Neural crest cell (in vitro differentiated cells): ENCODE data around the gene GALNT3. TPM values are rescaled to one million over a fixed set of nuclear protein-coding genes. Genes with fewer than 3 reads are reported as not detected.

ENCODE experiments used
- DNase-seq: peaks from one replicate; pipeline ENCODE4 v3.0.0; 2021; ENCODE audit warnings: low read depth, mixed read lengths, low spot score
- H3K27ac Mint-ChIP-seq: one replicate; pipeline ENCODE4 v1.8.0; 2021; ENCODE audit warnings: mild to moderate bottlenecking, mixed read lengths; ENCODE audit not compliant: unreplicated experiment
- H3K27me3 Mint-ChIP-seq: 2 replicates; pipeline ENCODE4 v1.8.0; 2021; ENCODE audit warnings: low read depth, mild to moderate bottlenecking, mixed read lengths
- H3K36me3 Mint-ChIP-seq: 2 replicates; pipeline ENCODE4 v1.8.0; 2021; ENCODE audit warnings: low read depth, mild to moderate bottlenecking, mixed read lengths
- H3K4me1 Mint-ChIP-seq: 2 replicates; pipeline ENCODE4 v1.8.0; 2021; ENCODE audit warnings: mixed read lengths
- H3K4me3 Mint-ChIP-seq: one replicate; pipeline ENCODE4 v1.8.0; 2021; ENCODE audit warnings: mild to moderate bottlenecking, mixed read lengths
- H3K9me3 Mint-ChIP-seq: 2 replicates; pipeline ENCODE4 v1.8.0; 2021; ENCODE audit warnings: mixed read lengths
- total RNA-seq: library from RNA; stranded (reverse); gene quantifications from 2 replicates; pipeline ENCODE4 v1.2.1, GENCODE V29; 2021
- TF ChIP-seq, protein P1 (sequence below): fragments of 200-600 bp; sonication (generic); conservative IDR thresholded peaks from 2 replicates; pipeline ENCODE4 v1.5.0; 2021; ENCODE audit warnings: antibody characterized with exemption, mild to moderate bottlenecking

The GALNT3 gene
- total RNA-seq, 1 donor from 2014 or later: 3.1 TPM

DNA sequence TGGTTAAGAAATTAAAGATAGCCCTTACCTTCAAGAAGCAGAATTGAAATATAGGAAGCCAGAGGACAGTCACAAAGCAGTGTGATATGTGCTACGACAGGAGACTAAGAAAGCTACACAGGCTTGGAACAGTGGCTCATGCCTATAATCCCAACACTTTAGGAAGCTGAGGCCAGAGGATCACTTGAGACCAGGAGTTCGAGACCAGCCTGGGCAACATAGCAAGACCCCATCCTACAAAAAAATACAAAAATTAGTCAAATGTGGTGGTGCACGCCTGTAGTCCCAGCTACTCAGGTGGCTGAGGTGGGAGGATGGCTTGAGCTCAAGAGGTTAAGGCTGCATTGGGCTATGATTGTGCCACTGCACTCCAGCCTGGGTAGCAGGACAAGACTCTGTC is 21.9 kb downstream of the GALNT3 start:
- Mint-ChIP-seq H3K4me3 (no peak overlapping the region), H3K9me3 (peaks cover 7% of the 10 kb centered on the region), H3K4me1 (no peaks in the 10 kb centered on the region), H3K27me3 (no peaks in the 10 kb centered on the region), H3K27ac (no peak overlapping the region), H3K36me3 (peaks cover 3% of the 10 kb centered on the region)
- TF ChIP-seq, protein P1, sequence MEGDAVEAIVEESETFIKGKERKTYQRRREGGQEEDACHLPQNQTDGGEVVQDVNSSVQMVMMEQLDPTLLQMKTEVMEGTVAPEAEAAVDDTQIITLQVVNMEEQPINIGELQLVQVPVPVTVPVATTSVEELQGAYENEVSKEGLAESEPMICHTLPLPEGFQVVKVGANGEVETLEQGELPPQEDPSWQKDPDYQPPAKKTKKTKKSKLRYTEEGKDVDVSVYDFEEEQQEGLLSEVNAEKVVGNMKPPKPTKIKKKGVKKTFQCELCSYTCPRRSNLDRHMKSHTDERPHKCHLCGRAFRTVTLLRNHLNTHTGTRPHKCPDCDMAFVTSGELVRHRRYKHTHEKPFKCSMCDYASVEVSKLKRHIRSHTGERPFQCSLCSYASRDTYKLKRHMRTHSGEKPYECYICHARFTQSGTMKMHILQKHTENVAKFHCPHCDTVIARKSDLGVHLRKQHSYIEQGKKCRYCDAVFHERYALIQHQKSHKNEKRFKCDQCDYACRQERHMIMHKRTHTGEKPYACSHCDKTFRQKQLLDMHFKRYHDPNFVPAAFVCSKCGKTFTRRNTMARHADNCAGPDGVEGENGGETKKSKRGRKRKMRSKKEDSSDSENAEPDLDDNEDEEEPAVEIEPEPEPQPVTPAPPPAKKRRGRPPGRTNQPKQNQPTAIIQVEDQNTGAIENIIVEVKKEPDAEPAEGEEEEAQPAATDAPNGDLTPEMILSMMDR: no peak
- DNase-seq: no peak

DNA sequence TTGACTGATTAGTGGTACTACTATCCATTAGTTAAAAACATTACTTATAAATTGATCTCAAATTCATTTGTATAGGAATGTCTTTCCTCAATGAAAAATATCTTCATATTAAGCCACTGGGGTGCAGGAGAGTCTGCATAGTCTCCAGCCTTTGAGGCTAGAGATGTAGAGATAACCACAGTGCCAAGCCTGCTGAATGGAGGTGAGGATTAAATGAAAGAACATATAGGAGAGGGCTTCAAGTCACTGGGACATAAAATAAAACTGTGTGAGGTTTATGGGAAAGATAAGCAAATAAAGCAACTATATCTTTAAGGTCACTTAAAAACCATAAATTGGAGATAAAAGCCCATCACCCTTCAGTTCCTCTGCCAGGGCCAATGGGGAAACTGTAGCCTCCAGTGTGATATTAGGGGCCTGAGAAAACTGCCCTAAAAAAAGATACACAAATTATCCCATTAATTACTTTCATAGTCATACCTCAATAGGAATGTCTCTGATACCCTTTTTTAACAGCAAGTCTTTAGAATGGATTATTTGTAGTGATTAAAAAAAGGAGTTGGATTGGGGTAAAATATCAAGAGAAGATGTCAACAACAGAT is 27.6 kb downstream of the GALNT3 start:
- Mint-ChIP-seq H3K27me3 (no peaks in the 10 kb centered on the region), H3K4me3 (no peak overlapping the region), H3K4me1 (no peaks in the 10 kb centered on the region), H3K9me3 (no peaks in the 10 kb centered on the region), H3K36me3 (no peaks in the 10 kb centered on the region), H3K27ac (no peak overlapping the region)
- DNase-seq: no peak
- TF ChIP-seq, protein P1: no peak

DNA sequence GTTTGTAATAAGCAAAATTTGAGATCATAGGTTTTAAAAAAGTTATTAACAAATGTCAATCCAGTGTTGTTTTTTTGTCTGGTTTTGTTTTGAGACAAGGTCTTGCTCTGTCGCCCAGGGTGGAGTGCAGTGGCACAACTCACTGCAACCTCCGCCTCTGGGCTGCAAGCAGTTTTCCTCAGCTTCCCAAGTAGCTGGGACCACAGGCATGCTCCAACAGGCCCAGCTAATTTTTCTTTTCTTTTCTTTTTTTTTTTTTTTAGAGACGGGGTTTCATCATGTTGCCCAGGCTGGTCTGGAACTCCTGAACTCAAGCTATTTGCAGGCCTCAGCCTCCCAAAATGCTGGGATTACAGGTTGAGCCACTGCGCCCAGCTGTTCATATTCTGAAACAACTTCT is 31.3 kb downstream of the GALNT3 start:
- no peak overlapping the region for H3K27ac Mint-ChIP-seq
- no peaks in the 10 kb centered on the region for H3K27me3 Mint-ChIP-seq
- no peak overlapping the region for H3K4me3 Mint-ChIP-seq
- TF ChIP-seq, protein P1: no peak
- H3K9me3 Mint-ChIP-seq: no peaks in the 10 kb centered on the region
- DNase-seq: no peak
- no peaks in the 10 kb centered on the region for H3K36me3 Mint-ChIP-seq
- no peaks in the 10 kb centered on the region for H3K4me1 Mint-ChIP-seq

DNA sequence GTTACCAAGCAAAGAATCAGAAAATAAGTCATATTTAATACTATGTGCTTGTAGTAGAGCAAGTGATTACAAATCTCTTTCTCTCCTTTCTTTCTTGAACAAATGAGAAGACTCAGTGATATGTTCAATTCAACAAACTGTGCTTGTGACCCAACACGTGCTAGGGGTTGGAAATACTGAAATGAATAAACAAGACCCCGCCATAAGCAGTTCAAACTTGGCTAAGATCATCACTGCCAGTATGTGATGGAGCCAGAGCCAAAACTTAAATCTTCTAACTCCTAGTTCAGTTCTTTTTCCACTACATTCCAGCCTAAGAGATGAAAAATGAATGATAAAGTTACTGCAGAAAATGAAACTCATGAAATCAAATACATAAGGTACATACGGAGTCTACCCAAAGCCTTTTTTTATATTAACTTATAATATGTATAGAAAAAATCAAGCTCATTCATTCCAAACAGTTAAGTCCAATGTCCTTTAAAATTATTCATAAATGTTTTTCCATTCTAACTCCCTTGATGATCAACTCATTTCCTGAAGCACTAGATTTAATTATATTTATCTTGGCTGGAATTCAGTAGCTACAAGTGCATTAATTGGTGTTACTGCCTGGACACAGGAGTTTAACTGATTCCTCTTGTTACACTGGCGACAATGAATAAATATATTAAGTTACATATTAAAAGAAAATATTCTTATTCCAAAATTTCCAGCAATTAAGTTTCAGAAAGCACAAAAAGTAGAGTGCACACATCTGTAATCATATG is 36.0 kb downstream of the GALNT3 start:
- Mint-ChIP-seq H3K27ac (no peak overlapping the region), H3K36me3 (no peaks in the 10 kb centered on the region)

DNA sequence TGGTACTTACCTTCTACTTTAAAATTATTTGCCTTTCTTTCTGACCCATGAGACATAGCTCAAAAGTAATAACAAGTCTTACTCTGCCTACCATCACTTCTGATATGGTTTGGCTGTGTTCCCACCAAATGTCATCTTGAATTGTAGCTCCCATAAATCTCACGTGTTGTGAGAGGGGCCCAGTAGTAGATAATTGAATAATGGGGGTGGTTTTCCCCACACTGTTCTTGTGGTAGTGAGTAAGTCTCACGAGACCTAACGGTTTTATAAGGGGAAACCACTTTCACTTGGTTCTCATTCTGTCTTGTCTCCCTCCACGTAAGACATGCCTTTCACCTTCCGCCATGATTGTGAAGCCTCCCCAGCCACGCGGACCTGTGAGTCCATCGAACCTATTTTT is 47.5 kb downstream of the GALNT3 start:
- Mint-ChIP-seq H3K36me3 (no peaks in the 10 kb centered on the region), H3K27ac (no peak overlapping the region), H3K4me3 (no peak overlapping the region), H3K27me3 (no peaks in the 10 kb centered on the region), H3K9me3 (no peaks in the 10 kb centered on the region), H3K4me1 (no peaks in the 10 kb centered on the region)
- TF ChIP-seq, protein P1: no peak
- no peak for DNase-seq

More for the DNA sequence above, 36.0 kb downstream of the GALNT3 start:
- Mint-ChIP-seq H3K9me3 (no peaks in the 10 kb centered on the region), H3K27me3 (no peaks in the 10 kb centered on the region), H3K4me1 (no peaks in the 10 kb centered on the region), H3K4me3 (no peak overlapping the region)
- TF ChIP-seq, protein P1: no peak
- no peak for DNase-seq
